Ovary (tissue), 9 donors: Measurements from ENCODE around the gene ZFHX2. TPM values are rescaled to one million over a fixed set of nuclear protein-coding genes. Genes with fewer than 3 reads are reported as not detected.

ENCODE experiments used
- DNase-seq, 5 donors: peaks; one replicate each; pipeline ENCODE4 v3.0.0-alpha.2; 2019 to 2020
- H3K27ac ChIP-seq, 2 donors: fragments of 200-600 bp; one replicate each; pipeline versions ENCODE4 v1.5.1 to v1.8.0; 2019 to 2022
- H3K27me3 ChIP-seq: fragments of 200-600 bp; one replicate; pipeline ENCODE4 v1.8.0; 2022
- H3K36me3 ChIP-seq: fragments of 200-600 bp; sonication (generic); one replicate; pipeline ENCODE4 v1.5.1; 2019
- H3K4me1 ChIP-seq: one replicate; pipeline ENCODE4 v1.8.1; 2013; ENCODE audit warnings: mild to moderate bottlenecking, moderate library complexity; ENCODE audit not compliant: insufficient read depth
- H3K4me3 ChIP-seq: fragments of 200-600 bp; sonication (generic); one replicate; pipeline ENCODE4 v1.5.1; 2017
- H3K9me3 ChIP-seq, 2 donors: fragments of 200-600 bp in 1 of 2; sonication (generic) in 1 of 2; one replicate each; pipeline versions ENCODE4 v1.5.1 to v1.8.1; 2013 to 2019; ENCODE audit warnings: mild to moderate bottlenecking in 1 of 2, moderate library complexity in 1 of 2
- EP300 ChIP-seq: sonication (generic); formaldehyde crosslinking; IDR thresholded peaks from one replicate; pipeline ENCODE4 v1.6.1; 2017; ENCODE audit warnings: antibody characterized with exemption
- POLR2A ChIP-seq: fragments of 450-650 bp; IDR thresholded peaks from one replicate; pipeline ENCODE4 v1.6.1; 2017; ENCODE audit warnings: antibody characterized with exemption, mild to moderate bottlenecking, moderate library complexity
- WGBS, 3 donors: extraction: QIAGEN DNeasy Blood & Tissue Kit in 1 of 3; methylation state at CpG; one replicate each; pipeline versions ENCODE4 v1.1.5 to v1.1.7; 2013 to 2017; 5-methylcytosine and 5-hydroxymethylcytosine counted together
- intact Hi-C, 4 donors: fragments of 100-400 bp; cut with DNase I; formaldehyde crosslinking; loops; one replicate each; pipeline versions ENCODE4 v1.11.0 to v1.15.1; 2022 to 2023
- polyA plus RNA-seq, 2 donors: library from polyadenylated mRNA; stranded (reverse); fragments of 200-250 nt in 1 of 2; fragments of 350-450 nt in 1 of 2; fragmentation: Illumina TruSeq in 1 of 2; extraction: RNeasy Lipid Tissue Mini Kit (QIAGEN cat#74804) in 1 of 2; gene quantifications; one replicate each; pipeline ENCODE4 v1.2.3, GENCODE V29; 2013 to 2014
- total RNA-seq, 7 donors: library from RNA; depleted of rRNA in 2 of 7; stranded (reverse); fragments of >200 nt in 2 of 7; fragmentation: NEBNext Ultra II Directional in 3 of 7; extraction: Animal tissue kit (Norgen Biotek cat#: 25700) in 3 of 7; gene quantifications; one replicate each; pipeline versions ENCODE4 v1.1.0 to v1.2.4, GENCODE V29; 2016 to 2023
- TF ChIP-seq, protein P1 (sequence below), 3 donors: fragments of 450-650 bp in 2 of 3; fragments of 200-600 bp in 1 of 3; IDR thresholded peaks; one replicate each; pipeline versions ENCODE4 v1.5.1 to v1.8.0; 2016 to 2022; ENCODE audit warnings: antibody characterized with exemption in 3 of 3, mild to moderate bottlenecking in 1 of 3
- donor health status: DM: no; HTN: no; CAD: no; lungs with moderate emphysema.
- donor health status: DM: no; HTN: no; CAD: no.
- donor health status: Bipolar disorder and iron deficiency.
- donor health status: DM: yes; HTN: yes; CAD: no.
- donor health status: DM: no; HTN: no; CAD: no.
- donor health status: DM: yes; HTN: yes; CAD: no.

Gene ZFHX2
- total and polyA plus RNA-seq, 9 donors = 0.34 to 2.3 (median 1.1) TPM

DNA sequence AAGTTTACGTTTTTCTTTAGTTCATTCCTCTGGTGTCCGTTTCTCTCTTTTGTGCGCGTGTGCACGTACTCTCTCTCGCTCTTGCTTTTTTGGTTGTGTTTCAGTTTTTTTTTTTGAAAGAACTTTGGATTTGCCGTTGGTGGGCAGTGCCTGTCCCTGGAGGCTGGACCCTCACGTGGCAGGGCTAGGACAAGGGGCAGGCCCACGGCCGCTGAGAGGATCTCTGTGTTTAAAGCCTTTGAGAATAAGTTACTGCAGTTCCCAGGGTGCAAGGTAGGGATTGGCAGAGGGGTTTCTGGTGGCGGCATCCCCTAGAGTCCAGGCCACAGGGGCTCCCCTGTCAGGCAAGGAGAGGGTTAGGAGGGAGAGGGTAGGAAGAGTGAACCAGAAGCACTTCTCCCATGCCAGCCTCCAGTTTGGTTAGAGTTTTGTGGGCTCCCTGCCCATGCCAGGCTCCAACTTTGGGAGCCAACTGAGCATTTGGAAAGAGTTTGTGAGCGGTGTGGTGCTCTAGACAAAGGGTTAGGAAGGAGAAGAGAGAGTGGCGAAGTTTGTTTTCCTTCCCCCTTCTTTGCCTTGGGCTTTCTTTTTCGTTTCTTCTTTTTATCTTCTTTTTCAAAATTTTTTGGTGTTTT lies 30.5 kb downstream of the ZFHX2 start:
- TF ChIP-seq POLR2A (no peak), EP300 (no peak)
- TF ChIP-seq, protein P1, sequence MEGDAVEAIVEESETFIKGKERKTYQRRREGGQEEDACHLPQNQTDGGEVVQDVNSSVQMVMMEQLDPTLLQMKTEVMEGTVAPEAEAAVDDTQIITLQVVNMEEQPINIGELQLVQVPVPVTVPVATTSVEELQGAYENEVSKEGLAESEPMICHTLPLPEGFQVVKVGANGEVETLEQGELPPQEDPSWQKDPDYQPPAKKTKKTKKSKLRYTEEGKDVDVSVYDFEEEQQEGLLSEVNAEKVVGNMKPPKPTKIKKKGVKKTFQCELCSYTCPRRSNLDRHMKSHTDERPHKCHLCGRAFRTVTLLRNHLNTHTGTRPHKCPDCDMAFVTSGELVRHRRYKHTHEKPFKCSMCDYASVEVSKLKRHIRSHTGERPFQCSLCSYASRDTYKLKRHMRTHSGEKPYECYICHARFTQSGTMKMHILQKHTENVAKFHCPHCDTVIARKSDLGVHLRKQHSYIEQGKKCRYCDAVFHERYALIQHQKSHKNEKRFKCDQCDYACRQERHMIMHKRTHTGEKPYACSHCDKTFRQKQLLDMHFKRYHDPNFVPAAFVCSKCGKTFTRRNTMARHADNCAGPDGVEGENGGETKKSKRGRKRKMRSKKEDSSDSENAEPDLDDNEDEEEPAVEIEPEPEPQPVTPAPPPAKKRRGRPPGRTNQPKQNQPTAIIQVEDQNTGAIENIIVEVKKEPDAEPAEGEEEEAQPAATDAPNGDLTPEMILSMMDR (IDR thresholded peaks at IDR 0.05) = no peak
- Histone ChIP-seq H3K9me3 (no peaks in the 10 kb centered on the region), H3K27ac (no peak overlapping the region), H3K36me3 (no peaks in the 10 kb centered on the region), H3K27me3 (no peaks in the 10 kb centered on the region), H3K4me3 (no peak overlapping the region), H3K4me1 (no peaks in the 10 kb centered on the region)
- intact Hi-C loops = no loop called here
- no peak for DNase-seq
- WGBS, 3 donors = 82 to 85% (median 82%) methylated on average over 14 of the region's 14 CpGs

DNA sequence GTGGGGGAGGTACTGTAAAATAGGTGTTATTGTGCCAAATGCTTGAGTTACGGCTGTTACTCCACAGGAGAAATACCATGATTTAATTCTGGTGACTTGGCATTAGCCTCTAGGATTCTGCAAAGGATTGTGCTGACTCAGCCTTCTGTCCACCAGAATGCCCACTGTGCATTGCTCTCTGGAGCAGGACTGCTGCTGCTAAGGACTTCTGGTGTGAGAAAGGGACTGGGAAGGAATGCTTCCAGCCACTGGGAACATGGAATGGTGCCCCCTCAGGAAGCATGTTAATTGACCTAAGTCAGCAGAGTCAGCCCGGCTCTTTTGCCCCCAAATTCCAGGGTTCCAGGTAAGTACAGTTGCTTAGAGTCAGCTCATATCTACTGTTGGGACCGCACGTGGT lies 32.9 kb downstream of the ZFHX2 start:
- TF ChIP-seq, protein P1 (IDR thresholded peaks at IDR 0.05) = no peak
- TF ChIP-seq POLR2A = no peak
- TF ChIP-seq EP300 = no peak
- WGBS, 3 donors = 57 to 64% (median 58%) methylated on average over 4 of the region's 4 CpGs

DNA sequence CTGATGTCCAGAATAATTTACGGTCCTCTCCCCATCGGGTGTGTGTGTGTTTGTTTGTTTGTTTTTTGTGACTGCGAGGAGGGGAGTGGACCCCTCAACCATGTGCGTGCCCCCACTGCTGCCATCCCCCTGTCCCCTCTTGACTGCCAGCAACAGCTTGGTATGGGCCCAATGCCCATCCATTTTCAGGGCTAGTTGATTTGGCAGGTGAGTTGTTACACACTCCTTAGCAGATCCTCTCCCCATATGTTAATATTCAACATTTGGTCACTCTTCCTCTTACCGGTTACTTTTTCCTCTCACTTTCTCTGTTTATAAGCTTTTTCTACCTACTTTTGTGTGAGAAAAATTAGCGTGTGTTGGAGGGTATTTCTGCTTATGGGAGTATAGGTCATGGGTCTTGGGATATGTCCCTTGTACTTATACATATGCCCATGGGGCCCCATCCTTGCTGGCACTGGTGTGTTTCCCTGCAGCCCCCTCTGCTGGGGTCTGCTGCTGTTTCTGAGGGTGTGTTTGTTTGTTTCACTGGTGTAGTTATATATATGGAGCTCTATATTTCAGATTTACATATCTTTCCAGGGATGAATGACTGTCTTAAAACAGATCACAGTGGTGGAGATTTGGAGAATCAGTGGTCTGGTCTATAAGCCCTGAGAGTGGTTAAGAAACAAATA lies 33.8 kb downstream of the ZFHX2 start:
- WGBS, 3 donors = 67 to 73% (median 72%) methylated on average over 6 of the region's 6 CpGs
- Histone ChIP-seq H3K36me3 (no peaks in the 10 kb centered on the region), H3K27me3 (no peaks in the 10 kb centered on the region), H3K4me1 (no peaks in the 10 kb centered on the region), H3K9me3 (no peaks in the 10 kb centered on the region), H3K27ac (no peak overlapping the region), H3K4me3 (no peak overlapping the region)
- no peak for DNase-seq
- intact Hi-C loops = no loop called here
- no peak for TF ChIP-seq EP300
- TF ChIP-seq, protein P1 (IDR thresholded peaks at IDR 0.05) = no peak
- no peak for TF ChIP-seq POLR2A

More for the DNA sequence above, 32.9 kb downstream of the ZFHX2 start:
- intact Hi-C loops = no loop called here
- Histone ChIP-seq H3K27me3 (no peaks in the 10 kb centered on the region), H3K27ac (no peak overlapping the region), H3K4me1 (no peaks in the 10 kb centered on the region), H3K9me3 (no peaks in the 10 kb centered on the region), H3K36me3 (no peaks in the 10 kb centered on the region), H3K4me3 (no peak overlapping the region)
- DNase-seq = no peak

DNA sequence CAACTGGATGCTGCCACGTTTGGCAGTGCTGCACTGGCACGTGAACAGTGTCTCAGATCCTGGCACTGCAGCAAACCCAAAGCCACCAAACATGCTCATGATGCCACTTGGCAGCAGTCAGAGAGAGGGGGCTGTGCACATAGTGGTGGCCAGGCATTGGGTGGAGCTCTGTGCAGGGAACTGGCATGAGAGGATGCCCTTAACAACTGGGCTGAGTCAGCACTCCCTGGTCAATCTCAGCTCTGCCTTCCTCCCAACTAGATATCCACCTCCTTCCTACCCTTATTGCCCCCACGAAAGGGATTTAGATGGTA lies 37.0 kb downstream of the ZFHX2 start:
- TF ChIP-seq EP300 (no peak), POLR2A (no peak)
- TF ChIP-seq, protein P1 (IDR thresholded peaks at IDR 0.05) = no peak

More for the DNA sequence above, 37.0 kb downstream of the ZFHX2 start:
- no peaks in the 10 kb centered on the region for H3K9me3 ChIP-seq
- WGBS, 3 donors = 80 to 85% (median 83%) methylated on average over 3 of the region's 3 CpGs
- no peak for DNase-seq
- H3K36me3 ChIP-seq = no peaks in the 10 kb centered on the region
- H3K4me3 ChIP-seq = no peak overlapping the region
- H3K27ac ChIP-seq = no peak overlapping the region
- no peaks in the 10 kb centered on the region for H3K27me3 ChIP-seq
- no peaks in the 10 kb centered on the region for H3K4me1 ChIP-seq
- intact Hi-C loops = no loop called here
